Thoracic aorta (tissue), 2 donors: ENCODE results near the gene C10orf53. TPM values are rescaled to one million over a fixed set of nuclear protein-coding genes. Genes with fewer than 3 reads are reported as not detected.

Experiments used
- ATAC-seq: fragments of 150-250 bp; one replicate; pipeline ENCODE4 v1.8.0; 2017; ENCODE audit warnings: low read depth; ENCODE audit not compliant: insufficient number of reproducible peaks, low FRiP score
- DNase-seq: peaks from one replicate; pipeline ENCODE4 v3.0.0-alpha.2; 2020; ENCODE audit warnings: low spot score
- H3K27ac ChIP-seq, 2 donors: fragments of 200-600 bp; sonication (generic); 1 replicate in 1 of 2; 2 replicates in 1 of 2; pipeline ENCODE4 v1.5.1; 2016; ENCODE audit warnings: mild to moderate bottlenecking in 2 of 2, moderate library complexity in 2 of 2
- H3K27me3 ChIP-seq: fragments of 200-600 bp; sonication (generic); replicated peaks from 2 replicates; pipeline ENCODE4 v1.6.0; 2016; ENCODE audit warnings: mild to moderate bottlenecking; ENCODE audit not compliant: insufficient read depth
- H3K36me3 ChIP-seq: fragments of 200-600 bp; sonication (generic); one replicate; pipeline ENCODE4 v1.5.1; 2016
- H3K4me1 ChIP-seq, 2 donors: fragments of 200-600 bp; sonication (generic); 1 replicate in 1 of 2; 2 replicates in 1 of 2; pipeline versions ENCODE4 v1.5.1 to v1.6.0; 2016; ENCODE audit warnings: low read depth in 2 of 2, mild to moderate bottlenecking in 1 of 2; ENCODE audit not compliant: control insufficient read depth in 1 of 2
- H3K4me3 ChIP-seq: fragments of 200-600 bp; sonication (generic); 2 replicates; pipeline ENCODE4 v1.5.1; 2016; ENCODE audit warnings: mild to moderate bottlenecking
- H3K9me3 ChIP-seq: fragments of 200-600 bp; sonication (generic); 2 replicates; pipeline ENCODE4 v1.5.1; 2016
- CTCF ChIP-seq: fragments of 200-600 bp; sonication (generic); IDR thresholded peaks from one replicate; pipeline ENCODE4 v1.5.1; 2019; ENCODE audit warnings: antibody characterized with exemption
- total RNA-seq, 2 donors: library from RNA; depleted of rRNA; stranded (reverse); fragments of >200 nt; gene quantifications; one replicate each; pipeline versions ENCODE4 v1.1.0 to v1.2.3, GENCODE V29; 2016

Gene C10orf53
- total RNA-seq, 2 donors from 2014 or later, result not detected

GRCh38 chr10:49735161-49735560 lies 55.7 kb downstream of the C10orf53 start:
- TF ChIP-seq CTCF, result no peak
- Histone ChIP-seq H3K9me3 (no peaks in the 10 kb centered on the region), H3K27me3 (no peaks in the 10 kb centered on the region), H3K27ac (no peak overlapping the region), H3K36me3 (no peaks in the 10 kb centered on the region), H3K4me3 (no peak overlapping the region), H3K4me1 (no peaks in the 10 kb centered on the region)
- no peak for ATAC-seq
- DNase-seq, result no peak

- H3K27me3 ChIP-seq, result no peaks in the 10 kb centered on the region
- no peaks in the 10 kb centered on the region for H3K9me3 ChIP-seq
- no peak overlapping the region for H3K27ac ChIP-seq
- TF ChIP-seq CTCF, result no peak
- no peaks in the 10 kb centered on the region for H3K36me3 ChIP-seq
- DNase-seq (no peak), ATAC-seq (no peak)
- no peak overlapping the region for H3K4me3 ChIP-seq
- H3K4me1 ChIP-seq, result no peaks in the 10 kb centered on the region
Observed at GRCh38 chr10:49735848-49736563, 56.6 kb downstream of the C10orf53 start.

GRCh38 chr10:49736564-49737113 lies 57.2 kb downstream of the C10orf53 start:
- no peak overlapping the region for H3K4me3 ChIP-seq

GRCh38 chr10:49737474-49738201 lies 58.2 kb downstream of the C10orf53 start:
- no peaks in the 10 kb centered on the region for H3K36me3 ChIP-seq
- ATAC-seq, result no peak
- H3K4me1 ChIP-seq, result no peaks in the 10 kb centered on the region
- no peak for DNase-seq
- H3K27me3 ChIP-seq, result no peaks in the 10 kb centered on the region
- H3K9me3 ChIP-seq, result no peaks in the 10 kb centered on the region
- TF ChIP-seq CTCF, result no peak
- H3K27ac ChIP-seq, result no peak overlapping the region
- H3K4me3 ChIP-seq, result no peak overlapping the region

More at GRCh38 chr10:49736564-49737113, 57.2 kb downstream of the C10orf53 start:
- Histone ChIP-seq H3K27ac (no peak overlapping the region), H3K9me3 (no peaks in the 10 kb centered on the region), H3K27me3 (no peaks in the 10 kb centered on the region), H3K36me3 (no peaks in the 10 kb centered on the region), H3K4me1 (no peaks in the 10 kb centered on the region)
- DNase-seq (no peak), ATAC-seq (no peak)
- no peak for TF ChIP-seq CTCF

GRCh38 chr10:49738616-49739360 lies 59.3 kb downstream of the C10orf53 start:
- Histone ChIP-seq H3K27ac (no peak overlapping the region), H3K27me3 (no peaks in the 10 kb centered on the region), H3K9me3 (no peaks in the 10 kb centered on the region), H3K36me3 (no peaks in the 10 kb centered on the region), H3K4me3 (no peak overlapping the region), H3K4me1 (no peaks in the 10 kb centered on the region)
- DNase-seq (no peak), ATAC-seq (no peak)
- TF ChIP-seq CTCF, result no peak
